SU-DHL-6 (cell line): ENCODE data around the gene VSTM5.

Source experiments
- CTCF ChIP-seq: fragments of 200-600 bp; sonication (generic); IDR thresholded peaks from one replicate; pipeline ENCODE4 v1.5.1; 2017; ENCODE audit warnings: antibody characterized with exemption, mild to moderate bottlenecking, low read length, moderate library complexity; ENCODE audit not compliant: insufficient read depth, poor library complexity, severe bottlenecking
- EZH2phosphoT487 ChIP-seq: fragments of 200-600 bp; sonication (generic), shearing (Covaris generic); conservative IDR thresholded peaks from 2 replicates; pipeline ENCODE4 v1.6.1; 2018; ENCODE audit warnings: mild to moderate bottlenecking, antibody characterized with exemption, low read length, moderate library complexity, mixed read lengths

GRCh38 chr11:93783765-93784144, 66.7 kb downstream of the VSTM5 start:
- TF ChIP-seq CTCF (no peak), EZH2phosphoT487 (no peak)
